Neural progenitor cell (in vitro differentiated cells): Measurements from ENCODE around the gene NAA25.

ENCODE experiments used
- EZH2 ChIP-seq: fragments of 200-600 bp; sonication (generic); IDR thresholded peaks from 2 replicates; pipeline ENCODE4 v1.6.1; 2017; ENCODE audit warnings: antibody characterized with exemption, mild to moderate bottlenecking, moderate library complexity
- EZH2phosphoT487 ChIP-seq: fragments of 200-600 bp; sonication (generic); IDR thresholded peaks from 2 replicates; pipeline ENCODE4 v1.6.1; 2017; ENCODE audit warnings: antibody characterized with exemption
- TF ChIP-seq, protein P1 (sequence below): fragments of 200-600 bp; sonication (generic); IDR thresholded peaks from 2 replicates; pipeline ENCODE4 v1.5.1; 2017; ENCODE audit warnings: antibody characterized with exemption, mild to moderate bottlenecking

DNA sequence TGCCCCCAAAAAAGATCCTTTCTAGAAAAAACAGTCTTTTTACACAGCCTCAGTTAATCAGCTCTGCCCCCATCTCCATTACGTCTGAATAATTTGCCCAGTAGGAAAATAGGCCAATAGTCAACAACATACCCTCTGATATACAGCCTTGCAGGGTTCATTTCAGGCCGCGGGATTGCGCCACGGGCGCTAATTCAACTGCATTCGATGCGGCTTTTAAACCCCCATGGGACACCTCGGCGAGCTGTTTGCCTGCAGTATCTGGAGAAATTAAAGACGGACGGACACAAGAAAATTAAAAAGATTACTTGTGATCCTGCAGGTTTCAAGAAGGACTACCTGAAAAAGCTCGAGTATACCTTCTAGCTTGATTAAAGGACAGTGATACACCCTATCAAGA lies 59.2 kb downstream of the NAA25 start:
- TF ChIP-seq, protein P1, sequence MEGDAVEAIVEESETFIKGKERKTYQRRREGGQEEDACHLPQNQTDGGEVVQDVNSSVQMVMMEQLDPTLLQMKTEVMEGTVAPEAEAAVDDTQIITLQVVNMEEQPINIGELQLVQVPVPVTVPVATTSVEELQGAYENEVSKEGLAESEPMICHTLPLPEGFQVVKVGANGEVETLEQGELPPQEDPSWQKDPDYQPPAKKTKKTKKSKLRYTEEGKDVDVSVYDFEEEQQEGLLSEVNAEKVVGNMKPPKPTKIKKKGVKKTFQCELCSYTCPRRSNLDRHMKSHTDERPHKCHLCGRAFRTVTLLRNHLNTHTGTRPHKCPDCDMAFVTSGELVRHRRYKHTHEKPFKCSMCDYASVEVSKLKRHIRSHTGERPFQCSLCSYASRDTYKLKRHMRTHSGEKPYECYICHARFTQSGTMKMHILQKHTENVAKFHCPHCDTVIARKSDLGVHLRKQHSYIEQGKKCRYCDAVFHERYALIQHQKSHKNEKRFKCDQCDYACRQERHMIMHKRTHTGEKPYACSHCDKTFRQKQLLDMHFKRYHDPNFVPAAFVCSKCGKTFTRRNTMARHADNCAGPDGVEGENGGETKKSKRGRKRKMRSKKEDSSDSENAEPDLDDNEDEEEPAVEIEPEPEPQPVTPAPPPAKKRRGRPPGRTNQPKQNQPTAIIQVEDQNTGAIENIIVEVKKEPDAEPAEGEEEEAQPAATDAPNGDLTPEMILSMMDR, result no peak
- TF ChIP-seq EZH2, result no peak
- TF ChIP-seq EZH2phosphoT487, result no peak
